ENCODE results near the gene KLHL18. TPM values are rescaled to one million over a fixed set of nuclear protein-coding genes. Genes with fewer than 3 reads are reported as not detected.
"Not testable (repeated sequence)": the region's sequence is repeated elsewhere in the genome, so short reads cannot be mapped to it uniquely, and the experiment has no call there.

Gene KLHL18
- total RNA-seq, 1 donor from 2014 or later: 36.6 TPM

GRCh38 chr3:47314056-47314764 lies 31.5 kb downstream of the KLHL18 start:
- intact Hi-C loops (cut with micrococcal nuclease): no loop called here
- no peaks in the 10 kb centered on the region for H3K9me3 Mint-ChIP-seq
- POLR2A ChIA-PET: interaction anchor here (0.7 to 1.0 kb wide), 2 partner anchors 21 to 468 kb away, joined by 3 read pairs; no protein-coding TSS in a partner anchor

GRCh38 chr3:47315069-47315647 lies 32.4 kb downstream of the KLHL18 start:
- Mint-ChIP-seq H3K4me3 (no peak overlapping the region), H3K27me3 (no peaks in the 10 kb centered on the region), H3K4me1 (peaks cover 21% of the 10 kb centered on the region), H3K36me3 (ENCODE audit: low read depth) (peaks cover 27% of the 10 kb centered on the region), H3K9me3 (no peaks in the 10 kb centered on the region), H3K27ac (no peak overlapping the region)
- no peak for TF ChIP-seq CTCF (IDR thresholded peaks at IDR 0.05)
- POLR2A ChIA-PET: no interaction called here
- no peak for ATAC-seq (ENCODE audit: low read depth)
- CTCF ChIA-PET: interaction anchor here (1.5 kb wide), 1 partner anchor 9 kb away, joined by 11 read pairs; no protein-coding TSS in a partner anchor
- intact Hi-C loops (cut with micrococcal nuclease): no loop called here
- no peak for DNase-seq

More at GRCh38 chr3:47314056-47314764, 31.5 kb downstream of the KLHL18 start:
- H3K36me3 Mint-ChIP-seq (ENCODE audit: low read depth): peaks cover 23% of the 10 kb centered on the region
- CTCF ChIA-PET: interaction anchor here (0.9 to 1.5 kb wide), 2 partner anchors 10 to 150 kb away, joined by 3 to 11 read pairs; no protein-coding TSS in a partner anchor
- H3K4me3 Mint-ChIP-seq: no peak overlapping the region
- no peaks in the 10 kb centered on the region for H3K27me3 Mint-ChIP-seq
- H3K4me1 Mint-ChIP-seq: peaks cover 23% of the 10 kb centered on the region
- TF ChIP-seq CTCF (IDR thresholded peaks at IDR 0.05): no peak
- no peak for DNase-seq
- peak overlapping the region; percentile 2 for H3K27ac Mint-ChIP-seq
- no peak for ATAC-seq (ENCODE audit: low read depth)

GRCh38 chr3:47316151-47316550 lies 33.4 kb downstream of the KLHL18 start:
- peaks cover 15% of the 10 kb centered on the region for H3K4me1 Mint-ChIP-seq
- POLR2A ChIA-PET; H3K27me3 Mint-ChIP-seq; DNase-seq; H3K27ac Mint-ChIP-seq; ATAC-seq (ENCODE audit: low read depth); intact Hi-C loops (cut with micrococcal nuclease); H3K4me3 Mint-ChIP-seq; H3K9me3 Mint-ChIP-seq: not testable (repeated sequence)
- CTCF ChIA-PET: interaction anchor here (0.5 kb wide), 1 partner anchor 401 kb away, joined by 3 read pairs; no protein-coding TSS in a partner anchor
- H3K36me3 Mint-ChIP-seq (ENCODE audit: low read depth): peaks cover 30% of the 10 kb centered on the region

GRCh38 chr3:47318916-47319315 lies 36.2 kb downstream of the KLHL18 start:
- Mint-ChIP-seq H3K27ac (no peak overlapping the region), H3K4me3 (no peak overlapping the region), H3K4me1 (peaks cover 3% of the 10 kb centered on the region), H3K27me3 (no peaks in the 10 kb centered on the region), H3K9me3 (no peaks in the 10 kb centered on the region), H3K36me3 (ENCODE audit: low read depth) (peaks cover 54% of the 10 kb centered on the region)
- no peak for TF ChIP-seq CTCF (IDR thresholded peaks at IDR 0.05)
- DNase-seq (no peak), ATAC-seq (ENCODE audit: low read depth) (no peak)
- CTCF ChIA-PET: no interaction called here
- intact Hi-C loops (cut with micrococcal nuclease): no loop called here
- POLR2A ChIA-PET: no interaction called here

GRCh38 chr3:47319956-47320355 lies 37.2 kb downstream of the KLHL18 start:
- no peaks in the 10 kb centered on the region for H3K9me3 Mint-ChIP-seq
- no peak for TF ChIP-seq CTCF (IDR thresholded peaks at IDR 0.05)
- H3K27ac Mint-ChIP-seq: no peak overlapping the region
- ChIA-PET CTCF (interaction anchor here (1.9 kb wide), 1 partner anchor 156 kb away, joined by 5 read pairs; the partner anchor contains the start of gene SETD2), POLR2A (no interaction called here)
- peaks cover under 1% of the 10 kb centered on the region for H3K4me1 Mint-ChIP-seq
- no peaks in the 10 kb centered on the region for H3K27me3 Mint-ChIP-seq
- DNase-seq (no peak), ATAC-seq (ENCODE audit: low read depth) (no peak)
- peaks cover 58% of the 10 kb centered on the region for H3K36me3 Mint-ChIP-seq (ENCODE audit: low read depth)
- no peak overlapping the region for H3K4me3 Mint-ChIP-seq
- intact Hi-C loops (cut with micrococcal nuclease): loop anchor here (5.0 to 10.0 kb wide), 2 partner anchors 233 to 305 kb away; no protein-coding TSS in a partner anchor
